ENCODE data around the gene RING1.
"Not testable (repeated sequence)": the region's sequence is repeated elsewhere in the genome, so short reads cannot be mapped to it uniquely, and the experiment has no call there.

Gene RING1

DNA sequence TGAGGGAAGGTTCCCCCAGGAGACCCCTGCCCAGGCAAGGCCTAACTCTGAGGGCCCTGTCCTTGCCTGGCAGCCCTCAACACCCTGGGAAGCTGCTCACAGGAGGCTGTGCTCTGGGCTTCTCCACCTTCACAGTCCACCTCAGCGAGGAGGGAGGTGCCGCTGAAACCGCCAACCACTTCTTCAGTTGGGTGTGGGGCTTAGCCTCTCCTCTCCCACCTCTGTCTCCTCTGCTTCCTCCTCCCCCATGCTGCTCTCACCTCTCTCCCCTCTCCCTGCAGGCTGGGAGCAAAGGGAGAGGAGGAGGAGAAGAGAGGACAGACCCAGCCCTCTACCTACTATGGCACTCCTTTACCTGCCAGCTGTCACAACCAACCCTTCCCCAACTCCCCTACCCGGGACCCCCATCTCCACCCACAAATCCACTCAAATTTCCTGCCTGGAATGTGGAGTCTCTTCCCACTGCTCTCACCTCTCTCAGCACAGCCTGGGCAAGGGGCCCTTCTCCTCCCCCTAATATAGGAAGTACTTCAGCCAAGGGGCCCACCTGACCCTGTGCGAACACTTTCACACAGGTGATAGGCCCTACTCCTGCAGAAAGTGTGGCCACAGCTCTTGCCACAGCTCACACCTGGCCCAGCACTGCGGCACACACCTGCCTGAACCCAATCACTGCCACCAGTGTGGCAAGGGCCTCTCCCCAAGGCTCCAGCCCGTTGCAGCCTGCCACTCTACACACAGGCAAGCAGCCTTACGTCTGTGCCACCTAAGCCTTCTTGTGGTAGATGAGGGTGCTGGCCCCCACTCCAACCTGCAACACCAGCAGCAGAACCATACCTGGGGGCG, 7.2 kb downstream of the RING1 start:
- TF ChIP-seq, protein P1, sequence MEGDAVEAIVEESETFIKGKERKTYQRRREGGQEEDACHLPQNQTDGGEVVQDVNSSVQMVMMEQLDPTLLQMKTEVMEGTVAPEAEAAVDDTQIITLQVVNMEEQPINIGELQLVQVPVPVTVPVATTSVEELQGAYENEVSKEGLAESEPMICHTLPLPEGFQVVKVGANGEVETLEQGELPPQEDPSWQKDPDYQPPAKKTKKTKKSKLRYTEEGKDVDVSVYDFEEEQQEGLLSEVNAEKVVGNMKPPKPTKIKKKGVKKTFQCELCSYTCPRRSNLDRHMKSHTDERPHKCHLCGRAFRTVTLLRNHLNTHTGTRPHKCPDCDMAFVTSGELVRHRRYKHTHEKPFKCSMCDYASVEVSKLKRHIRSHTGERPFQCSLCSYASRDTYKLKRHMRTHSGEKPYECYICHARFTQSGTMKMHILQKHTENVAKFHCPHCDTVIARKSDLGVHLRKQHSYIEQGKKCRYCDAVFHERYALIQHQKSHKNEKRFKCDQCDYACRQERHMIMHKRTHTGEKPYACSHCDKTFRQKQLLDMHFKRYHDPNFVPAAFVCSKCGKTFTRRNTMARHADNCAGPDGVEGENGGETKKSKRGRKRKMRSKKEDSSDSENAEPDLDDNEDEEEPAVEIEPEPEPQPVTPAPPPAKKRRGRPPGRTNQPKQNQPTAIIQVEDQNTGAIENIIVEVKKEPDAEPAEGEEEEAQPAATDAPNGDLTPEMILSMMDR (IDR thresholded peaks at IDR 0.05; ENCODE audit: low read depth, low read length), result no peak
- DNase-seq (ENCODE audit: low read depth in 2 of 2), result no peak
- no peak overlapping the region for H3K4me3 ChIP-seq (replicated peaks in 1 of 2; ENCODE audit: low read depth in 2 of 2, low read length in 2 of 2)

DNA sequence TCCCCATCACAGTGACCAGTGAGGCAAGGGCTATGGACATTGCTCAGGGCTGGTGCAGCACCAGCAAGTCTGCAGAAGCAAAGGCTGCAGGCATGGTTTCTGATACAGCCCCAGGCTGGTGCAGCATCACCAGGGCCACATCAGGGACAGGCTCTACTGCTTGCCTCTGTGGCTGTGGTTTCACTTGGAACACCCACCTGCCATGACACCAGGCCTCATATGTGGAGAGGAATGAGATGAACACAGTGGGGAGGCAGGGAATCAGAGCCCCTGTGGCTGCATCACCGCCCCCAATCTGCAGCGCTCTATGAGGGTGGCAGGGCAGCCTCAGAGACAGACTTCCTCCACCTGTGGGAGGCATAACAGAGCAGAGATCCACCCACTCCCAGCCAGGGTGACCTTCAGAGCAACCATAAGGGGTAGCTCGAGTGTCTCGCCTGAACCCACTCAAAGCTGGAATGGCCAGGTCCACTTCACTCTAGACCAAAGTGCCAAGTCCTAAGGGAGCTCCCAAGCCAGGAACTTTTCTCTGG, 7.9 kb downstream of the RING1 start:
- TF ChIP-seq, protein P1 (IDR thresholded peaks at IDR 0.05; ENCODE audit: low read depth, low read length), result no peak
- no peak for DNase-seq (ENCODE audit: low read depth in 2 of 2)
- no peak overlapping the region for H3K4me3 ChIP-seq (replicated peaks in 1 of 2; ENCODE audit: low read depth in 2 of 2, low read length in 2 of 2)

DNA sequence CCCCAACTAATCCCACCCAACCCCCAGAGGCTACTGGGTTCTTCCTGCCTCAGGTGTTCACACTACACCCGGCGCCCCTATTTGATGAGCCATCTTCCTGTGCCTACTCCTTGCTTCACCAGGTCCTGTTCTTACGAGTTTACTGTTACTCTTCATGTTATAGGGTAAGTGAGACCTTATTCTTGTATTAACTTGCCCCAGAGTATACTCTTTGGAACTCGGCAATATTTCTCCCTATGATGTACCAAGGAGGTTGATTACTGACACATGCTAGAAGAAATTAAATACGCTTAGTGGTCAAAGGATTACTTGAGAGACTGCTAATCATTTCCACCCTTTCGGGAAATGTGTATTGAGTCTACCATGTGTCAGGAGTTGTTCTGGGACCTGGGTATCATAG, 8.9 kb downstream of the RING1 start:
- TF ChIP-seq, protein P1 (IDR thresholded peaks at IDR 0.05; ENCODE audit: low read depth, low read length), result no peak
- no peak overlapping the region for H3K4me3 ChIP-seq (replicated peaks in 1 of 2; ENCODE audit: low read depth in 2 of 2, low read length in 2 of 2)
- DNase-seq (ENCODE audit: low read depth in 2 of 2), result no peak

- TF ChIP-seq, protein P1 (IDR thresholded peaks at IDR 0.05; ENCODE audit: low read depth, low read length), result no peak
- no peak overlapping the region for H3K4me3 ChIP-seq (replicated peaks in 1 of 2; ENCODE audit: low read depth in 2 of 2, low read length in 2 of 2)
- DNase-seq (ENCODE audit: low read depth in 2 of 2), result no peak
Measured at GRCh38 chr6:33217681-33218080, 9.4 kb downstream of the RING1 start.

DNA sequence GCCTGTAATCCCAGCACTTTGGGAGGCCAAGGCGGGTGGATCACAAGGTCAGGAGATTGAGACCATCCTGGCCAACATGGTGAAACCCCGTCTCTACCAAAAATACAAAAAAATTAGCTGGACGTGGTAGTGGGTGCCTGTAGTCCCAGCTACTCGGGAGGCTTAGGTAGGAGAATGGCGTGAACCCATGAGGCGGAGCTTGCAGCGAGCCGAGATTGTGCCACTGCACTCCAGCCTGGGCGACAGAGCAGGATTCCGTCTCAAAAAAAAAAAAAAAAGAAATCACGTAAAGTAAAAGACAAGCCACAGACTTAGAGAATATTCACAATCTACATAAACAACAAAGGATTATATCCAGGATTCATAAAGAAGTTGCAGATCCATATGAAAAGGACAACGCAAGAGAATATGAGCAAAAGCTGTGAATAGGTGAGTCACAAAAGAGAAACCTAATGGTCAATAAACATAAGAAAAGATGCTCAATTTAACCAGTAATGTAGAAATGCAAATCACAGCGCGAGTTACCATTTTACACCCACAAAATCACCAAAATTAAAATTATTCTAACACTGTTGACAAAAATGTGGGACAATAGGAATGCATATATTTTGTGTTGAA, 18.3 kb downstream of the RING1 start:
- H3K4me3 ChIP-seq (replicated peaks in 1 of 2; ENCODE audit: low read depth in 2 of 2, low read length in 2 of 2); DNase-seq (ENCODE audit: low read depth in 2 of 2): not testable (repeated sequence)

- TF ChIP-seq, protein P1 (IDR thresholded peaks at IDR 0.05; ENCODE audit: low read depth, low read length), result no peak
- no peak overlapping the region for H3K4me3 ChIP-seq (replicated peaks in 1 of 2; ENCODE audit: low read depth in 2 of 2, low read length in 2 of 2)
- no peak for DNase-seq (ENCODE audit: low read depth in 2 of 2)
Measured at GRCh38 chr6:33235221-33235634, 26.9 kb downstream of the RING1 start.

GRCh38 chr6:33236328-33236727, 28.0 kb downstream of the RING1 start:
- H3K4me3 ChIP-seq (replicated peaks in 1 of 2; ENCODE audit: low read depth in 2 of 2, low read length in 2 of 2), result no peak overlapping the region
- TF ChIP-seq, protein P1 (IDR thresholded peaks at IDR 0.05; ENCODE audit: low read depth, low read length), result no peak
- DNase-seq (ENCODE audit: low read depth in 2 of 2), result no peak

All from cardiac fibroblast (primary cell).